ENCODE results near the gene CARMIL1.
"Not testable (repeated sequence)": the region's sequence is repeated elsewhere in the genome, so short reads cannot be mapped to it uniquely, and the experiment has no call there.

Gene CARMIL1

DNA sequence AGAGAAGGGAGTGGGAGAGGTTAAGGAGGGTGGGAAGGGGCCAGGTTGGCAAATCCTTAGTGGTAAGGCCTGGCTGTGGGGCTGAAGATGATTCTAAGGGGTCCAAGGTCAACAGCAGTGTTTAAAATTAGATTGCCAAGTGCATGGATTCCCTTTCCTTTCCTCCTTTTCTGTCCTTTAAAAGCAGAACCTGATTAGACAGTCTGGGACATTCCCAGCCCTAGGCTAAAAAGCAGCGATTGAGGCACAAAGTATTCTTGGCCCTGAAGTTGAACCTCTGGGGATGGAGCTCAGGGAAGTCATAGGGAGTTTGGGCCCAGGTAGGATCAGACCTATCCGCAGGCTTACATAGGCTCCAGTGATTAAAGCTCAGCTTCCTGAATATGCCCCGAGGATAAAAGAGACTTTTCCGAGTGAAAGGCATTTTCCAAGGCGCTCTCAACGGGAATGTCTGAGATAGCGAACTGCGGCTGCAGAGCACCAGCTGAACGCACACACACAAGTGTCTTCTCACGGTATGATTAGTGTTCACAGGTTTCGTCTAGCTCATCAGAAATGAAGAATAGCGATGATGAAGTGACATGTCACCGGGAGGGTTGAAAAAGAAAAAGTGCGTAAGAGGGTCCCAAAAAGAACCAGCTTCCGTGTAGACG lies 787 bp upstream of the CARMIL1 start:
- DNase-seq: no peak

DNA sequence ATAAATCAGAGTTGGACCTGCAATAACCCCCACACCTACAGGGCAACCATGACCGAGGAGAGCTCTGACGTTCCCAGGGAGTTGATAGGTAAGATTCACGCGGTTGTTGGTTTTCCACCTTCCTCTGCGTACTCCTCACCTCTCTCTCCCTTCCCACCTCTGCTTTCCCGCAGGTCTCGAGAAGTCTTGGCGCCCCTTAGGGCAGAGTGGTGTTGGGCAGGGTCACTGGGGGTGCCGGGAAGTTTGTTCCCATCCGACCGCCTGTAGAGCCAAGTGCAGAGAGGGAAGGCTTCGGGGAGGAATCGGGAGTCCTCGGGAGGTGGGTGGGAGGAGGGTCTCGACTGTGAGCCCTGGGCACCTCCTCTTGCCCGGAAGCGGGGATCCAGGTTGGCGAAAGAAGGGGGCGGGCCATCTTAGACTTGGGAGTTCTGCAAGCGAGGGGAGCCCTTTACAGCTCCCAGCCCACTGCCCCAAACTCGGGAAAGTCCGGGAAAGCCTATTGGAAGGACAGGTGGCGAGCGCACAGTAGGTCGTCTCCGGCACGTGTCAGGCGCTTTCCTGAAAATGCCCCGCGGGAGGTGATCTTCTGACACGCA lies 672 bp downstream of the CARMIL1 start:
- no peak for DNase-seq

DNA sequence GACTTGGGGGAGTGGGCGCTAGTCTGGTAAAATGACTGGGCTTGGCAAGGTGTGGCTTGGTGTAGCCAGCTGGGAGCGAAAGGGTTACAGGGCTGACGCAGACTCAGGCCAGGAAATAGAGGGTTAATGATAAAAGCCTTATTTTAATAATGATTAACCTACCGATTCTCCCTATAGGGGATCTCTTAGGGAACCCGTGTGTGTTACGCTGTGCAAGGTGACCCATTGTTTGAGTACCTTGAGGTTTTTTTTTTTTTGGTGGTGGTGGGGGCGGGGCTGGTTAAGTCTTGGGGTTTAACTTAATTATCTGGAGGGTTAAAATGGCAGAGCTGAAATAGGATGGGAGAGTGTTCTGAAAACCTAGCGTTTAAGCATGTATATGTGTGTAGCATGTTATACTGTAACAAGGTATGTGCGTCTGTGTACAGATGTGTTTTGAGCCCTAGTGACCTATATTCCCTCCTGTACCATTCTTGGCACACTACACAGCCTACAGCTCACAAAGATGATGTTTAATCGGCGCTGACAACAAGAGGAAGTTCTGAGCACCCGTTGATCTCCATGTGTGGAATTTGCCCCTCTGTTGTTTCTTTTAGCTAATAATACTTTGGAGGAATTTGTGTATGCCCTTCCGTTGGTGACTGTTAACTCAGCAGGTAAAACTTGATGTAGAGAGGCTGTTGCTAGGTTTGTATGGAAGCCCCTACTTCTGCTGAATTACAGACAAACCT lies 1.3 kb downstream of the CARMIL1 start:
- DNase-seq: no peak

DNA sequence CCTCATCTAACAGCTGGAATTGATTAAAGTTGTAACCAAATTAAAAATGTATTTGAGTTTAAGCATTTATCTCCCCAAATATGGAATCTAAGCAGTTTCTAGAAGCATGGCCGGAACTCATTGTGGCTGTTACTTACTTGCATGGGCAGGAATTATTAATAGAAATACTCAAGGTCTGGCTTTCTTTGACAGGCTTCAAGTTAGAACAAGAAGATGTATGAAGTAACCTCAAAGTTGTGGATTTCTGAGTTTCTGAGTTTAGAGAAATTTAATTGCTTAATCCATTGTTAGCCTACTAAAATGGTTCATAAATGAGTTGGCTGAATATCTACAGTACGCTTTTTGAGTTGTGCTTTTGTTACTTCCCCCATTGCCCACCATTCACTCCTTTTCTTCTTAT lies 7.7 kb downstream of the CARMIL1 start:
- no peak for DNase-seq

DNA sequence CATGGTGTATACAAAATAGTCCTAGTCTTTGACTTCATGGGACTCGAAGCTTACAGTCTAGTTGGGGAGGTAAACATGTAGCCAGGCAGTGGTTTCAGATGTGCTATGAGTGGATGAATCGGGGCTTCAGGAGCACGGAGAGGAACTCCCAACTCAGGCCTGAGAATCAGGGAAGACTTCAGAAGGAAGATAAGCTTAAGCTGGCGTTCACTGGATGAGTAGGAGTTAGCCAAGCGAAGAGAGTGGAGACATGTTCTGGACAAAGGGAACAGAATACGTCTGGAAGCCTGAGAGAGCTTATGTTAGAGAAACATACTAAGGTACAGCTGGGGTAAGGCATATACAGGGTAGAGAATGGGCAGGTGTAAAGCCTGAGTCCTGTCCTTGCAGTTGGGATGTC lies 8.8 kb downstream of the CARMIL1 start:
- no peak for DNase-seq

DNA sequence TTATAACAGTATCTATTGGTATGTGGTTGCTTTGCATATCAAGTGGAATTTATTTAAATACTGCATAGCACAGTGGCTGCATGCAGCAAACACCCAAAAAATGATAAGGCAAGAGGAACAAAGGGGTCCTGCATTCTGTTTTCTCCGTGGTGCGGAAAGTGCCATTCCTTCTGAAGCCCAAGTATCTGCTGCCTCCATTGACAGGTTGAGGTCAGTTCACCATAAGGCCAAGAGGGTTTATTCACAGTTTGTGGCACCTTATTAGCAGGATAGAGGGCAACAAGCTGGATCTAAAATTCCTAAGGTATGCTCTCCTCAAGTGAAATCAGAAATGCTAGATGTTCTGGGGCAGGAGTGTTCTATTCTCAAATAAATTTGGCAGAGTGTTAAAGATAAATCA lies 9.3 kb downstream of the CARMIL1 start:
- DNase-seq: no peak

DNA sequence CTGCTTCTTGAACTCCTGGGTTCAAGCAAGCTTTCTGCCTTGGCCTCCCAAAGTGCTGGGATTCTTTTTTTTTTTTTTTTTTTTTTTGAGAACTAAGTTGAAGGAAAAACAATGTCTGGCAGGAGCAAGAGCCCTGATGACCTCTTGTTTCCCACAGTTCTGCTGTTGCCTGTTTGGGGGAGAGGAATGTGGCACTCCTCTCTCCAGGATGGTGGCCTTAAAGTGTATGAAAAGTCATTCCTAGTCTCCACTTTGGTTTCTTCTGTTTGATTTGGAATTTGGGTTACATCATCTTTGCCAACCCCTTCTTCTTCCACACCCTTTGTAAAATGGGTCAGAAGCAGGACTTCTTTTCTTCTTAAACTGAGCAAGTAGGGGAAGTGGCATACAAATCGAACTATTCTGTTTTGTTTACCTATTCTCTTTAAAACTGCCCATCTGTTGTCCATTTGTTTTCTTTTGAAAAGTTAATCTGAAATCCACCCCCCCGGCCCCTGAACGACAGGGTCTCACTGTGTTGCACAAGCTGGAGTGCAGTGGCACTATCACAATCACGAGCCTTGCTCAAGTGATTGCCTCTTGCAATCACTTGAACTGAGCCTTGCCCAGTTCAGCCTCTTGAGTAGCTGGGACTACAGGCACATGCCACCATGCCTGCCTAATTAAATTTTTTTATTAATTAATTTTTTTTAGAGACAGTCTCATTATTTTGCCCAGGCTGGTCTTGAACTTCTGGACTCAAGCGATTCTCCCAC lies 11.3 kb downstream of the CARMIL1 start:
- no peak for DNase-seq

DNA sequence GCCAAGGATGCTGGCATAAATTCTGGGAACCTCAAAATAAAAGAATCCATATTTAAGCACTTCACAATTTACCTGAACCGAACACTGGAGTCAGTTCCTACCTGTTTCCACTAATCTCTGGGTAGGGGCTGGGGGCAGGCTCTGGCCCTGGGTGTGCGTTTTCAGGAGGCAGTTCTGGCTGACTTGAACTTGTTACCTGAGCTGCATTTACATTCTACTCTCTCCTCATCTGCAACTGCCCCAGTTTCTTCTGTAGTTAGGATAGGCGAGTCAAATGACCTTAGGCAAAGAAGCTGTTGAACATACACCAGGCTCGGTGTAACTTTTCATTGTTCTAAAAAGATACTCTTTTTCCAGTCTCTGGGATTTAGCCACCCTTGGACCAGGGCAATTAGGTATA lies 13.2 kb downstream of the CARMIL1 start:
- DNase-seq: no peak

DNA sequence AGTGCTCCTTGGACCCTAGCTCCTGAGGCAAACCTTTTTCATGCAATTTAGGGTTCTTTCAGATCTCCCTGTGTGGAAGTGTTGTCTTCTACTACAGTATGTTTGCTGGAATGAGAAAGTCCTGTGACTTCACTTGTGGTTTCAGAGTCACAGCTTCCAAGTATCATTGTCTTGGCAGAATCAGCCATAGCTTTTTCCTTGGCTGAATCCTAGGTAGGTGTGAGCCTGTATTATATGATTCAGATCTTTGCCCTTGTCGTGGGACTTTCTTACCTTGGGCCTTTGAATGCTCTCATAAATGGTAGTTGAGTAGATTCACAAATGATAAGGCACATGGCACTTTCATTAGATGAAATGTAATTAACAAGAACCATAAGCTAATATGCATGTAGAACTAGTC lies 16.5 kb downstream of the CARMIL1 start:
- no peak for DNase-seq

DNA sequence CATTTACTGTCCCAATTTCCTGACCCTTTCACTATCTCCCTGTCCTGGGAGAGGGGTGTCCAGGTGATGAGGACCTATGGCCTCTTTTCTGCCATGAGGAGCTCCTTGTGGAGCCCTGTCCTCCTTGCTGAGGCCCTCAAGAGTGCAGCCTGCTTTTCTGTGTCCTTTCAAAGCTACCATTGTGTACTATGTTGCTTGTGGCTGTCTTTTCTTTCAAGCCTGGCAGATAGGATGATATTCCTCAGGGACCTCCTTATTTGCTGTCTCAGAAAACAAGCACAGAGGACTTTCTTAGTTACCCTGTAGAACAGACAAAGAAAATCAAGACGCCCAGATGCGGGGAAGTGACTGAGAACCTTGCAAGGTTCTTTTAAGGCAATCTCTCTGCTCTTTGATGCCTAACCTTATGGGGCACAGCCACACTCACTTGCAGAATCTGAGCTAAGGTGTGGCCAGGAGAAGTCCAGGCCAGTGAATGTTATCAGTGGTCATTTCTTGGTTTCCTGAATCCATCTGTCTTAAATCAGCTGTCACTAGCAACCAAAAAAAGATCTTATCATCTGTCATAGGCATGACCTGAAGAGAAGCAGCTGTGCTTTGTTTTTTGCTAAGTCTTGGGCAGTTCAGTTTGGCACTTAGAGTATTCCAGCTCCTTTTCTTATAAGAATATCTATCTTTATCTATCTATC lies 17.2 kb downstream of the CARMIL1 start:
- no peak for DNase-seq

DNA sequence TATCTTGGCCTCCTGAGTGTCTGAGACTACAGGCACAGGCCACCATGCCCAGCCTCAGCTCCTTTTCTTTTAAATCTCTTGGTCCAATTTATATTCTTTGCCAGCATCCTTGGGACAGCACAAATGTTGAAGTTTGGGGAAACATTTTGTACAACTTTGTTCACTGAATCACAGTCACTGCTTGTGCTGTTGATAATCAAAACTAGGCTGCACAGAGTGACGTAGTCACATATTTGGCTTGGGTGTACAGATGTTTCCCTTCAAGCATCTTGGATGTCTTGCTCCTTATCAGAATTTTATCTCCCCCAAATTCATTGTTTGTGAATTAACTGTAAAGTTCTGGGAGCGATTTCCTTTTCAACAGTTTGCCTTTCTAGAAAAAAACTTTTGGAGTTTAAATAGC lies 17.9 kb downstream of the CARMIL1 start:
- DNase-seq: no peak

DNA sequence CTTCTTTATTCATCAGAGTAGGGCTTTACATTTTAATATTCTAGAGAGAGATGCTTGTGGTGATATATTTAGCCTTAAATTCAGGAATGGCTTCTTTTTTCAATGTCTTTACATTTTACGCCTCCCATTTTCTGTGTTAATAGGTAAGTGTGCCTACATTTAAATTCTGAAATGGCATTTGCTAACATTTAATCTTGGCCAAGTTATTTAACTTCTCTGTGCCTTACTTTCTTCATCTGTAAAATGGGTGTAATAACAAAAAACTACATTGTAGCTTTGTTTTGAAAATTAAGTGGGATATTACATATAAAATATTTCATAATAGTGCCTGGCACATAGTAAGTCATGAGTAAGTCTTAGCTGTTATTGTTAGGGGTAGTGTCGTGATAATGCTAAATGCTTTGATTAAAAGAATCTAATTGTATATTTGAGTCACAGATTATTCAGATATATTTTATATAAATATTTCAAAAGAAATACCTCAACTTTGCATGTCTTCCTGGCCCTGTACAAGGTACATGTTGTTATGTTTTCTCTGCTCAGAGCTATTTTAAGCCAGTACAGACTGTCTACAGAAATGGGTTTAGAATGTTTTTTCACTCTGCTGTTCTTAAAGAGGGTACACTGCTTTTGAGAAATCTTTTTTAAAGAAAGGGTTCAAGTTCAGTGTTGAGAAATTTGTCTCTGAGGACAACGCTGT lies 18.8 kb downstream of the CARMIL1 start:
- DNase-seq: no peak

DNA sequence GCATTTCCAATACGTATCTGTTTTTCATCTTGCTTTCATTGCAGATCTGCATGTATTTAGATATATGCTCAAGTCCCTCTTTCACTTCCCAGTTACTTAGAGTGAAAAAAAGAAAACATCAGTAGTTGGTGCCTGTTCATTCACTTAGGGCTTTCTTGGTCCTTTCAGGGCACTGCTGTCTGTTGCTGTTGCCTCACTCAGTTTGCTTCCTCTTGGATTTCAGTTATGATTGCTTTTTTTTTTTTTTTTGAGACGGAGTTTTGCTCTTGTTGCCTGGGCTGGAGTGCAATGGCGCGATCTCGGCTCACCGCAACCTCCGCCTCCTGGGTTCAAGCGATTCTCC lies 19.3 kb downstream of the CARMIL1 start:
- DNase-seq: not testable (repeated sequence)

DNA sequence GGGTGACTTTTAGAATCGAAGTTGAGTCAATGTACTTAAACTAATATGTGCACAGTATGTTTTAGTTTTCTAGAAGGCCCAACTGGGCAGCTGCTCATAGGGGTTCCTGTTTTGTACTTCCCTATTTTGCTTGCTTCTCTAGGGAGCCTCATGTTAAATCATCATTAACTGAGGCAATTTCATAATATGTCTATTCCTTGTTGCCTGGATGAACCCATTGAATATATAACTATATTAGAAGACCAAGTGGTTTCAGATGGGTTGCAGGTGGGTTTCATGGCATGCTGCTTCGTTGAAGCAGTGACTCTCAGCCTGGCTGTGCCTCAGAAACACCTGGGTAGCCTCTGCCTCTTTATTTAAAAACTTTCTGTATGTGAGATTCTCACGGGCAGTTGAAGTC lies 22.2 kb downstream of the CARMIL1 start:
- peak; percentile 76 for DNase-seq

DNA sequence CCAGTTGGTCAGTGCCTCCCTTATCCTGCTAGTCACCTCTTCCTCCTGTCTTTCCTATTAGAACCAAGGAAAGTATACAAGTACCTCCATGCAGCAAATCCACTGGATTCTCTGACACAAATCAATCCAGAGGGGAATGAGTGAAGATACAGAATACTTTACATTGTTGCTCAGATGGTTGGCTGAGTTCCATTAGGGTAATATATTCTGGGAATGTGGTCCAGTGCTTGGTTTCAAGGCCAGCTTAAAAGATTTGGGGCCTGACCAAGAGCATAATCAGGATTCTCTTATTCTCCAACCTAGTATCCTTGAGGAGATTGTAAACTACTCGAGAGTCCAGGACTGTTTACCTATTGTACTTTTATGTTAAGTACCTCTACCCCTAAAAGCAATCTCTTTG lies 23.0 kb downstream of the CARMIL1 start:
- DNase-seq: no peak

DNA sequence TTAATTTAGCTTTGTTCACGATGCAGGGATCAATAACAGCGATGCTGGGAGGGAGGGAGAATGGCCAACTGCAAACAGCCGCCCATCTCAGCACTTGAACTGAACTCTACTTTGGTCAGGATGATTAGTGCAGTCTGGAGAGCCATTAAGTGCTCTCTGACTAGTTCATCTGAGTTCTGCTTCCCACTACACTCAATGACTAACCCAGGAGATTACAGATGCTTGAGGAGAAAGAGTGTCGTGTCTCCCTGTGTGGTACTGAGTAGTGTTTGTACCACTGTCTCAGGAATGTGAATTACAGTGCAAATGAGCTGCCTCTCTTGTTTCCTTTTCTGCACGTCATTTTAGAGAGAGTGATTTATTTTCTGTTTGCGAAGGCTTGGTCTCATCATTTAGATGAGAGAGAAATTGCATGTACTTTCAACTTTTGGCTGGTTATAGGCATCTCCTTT lies 23.5 kb downstream of the CARMIL1 start:
- DNase-seq: no peak

DNA sequence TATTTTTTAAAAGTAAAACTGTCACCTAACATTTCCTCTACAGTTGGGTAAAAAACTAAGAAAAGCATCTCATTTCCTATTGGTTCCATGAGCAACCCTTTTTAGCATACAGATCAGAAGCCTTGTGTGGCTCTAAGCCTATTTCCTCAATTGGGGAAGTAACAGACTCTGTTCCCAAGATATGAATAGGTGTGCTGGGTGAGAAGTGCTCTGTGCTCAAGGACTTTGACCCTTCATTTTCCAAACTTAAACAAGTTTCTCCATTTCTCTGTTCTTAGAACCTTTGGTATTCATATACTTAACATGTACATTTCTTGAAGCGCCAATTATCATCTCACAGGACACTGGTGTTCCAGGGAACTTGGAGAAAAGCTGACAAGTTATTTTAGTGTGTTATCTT lies 24.1 kb downstream of the CARMIL1 start:
- DNase-seq: no peak

DNA sequence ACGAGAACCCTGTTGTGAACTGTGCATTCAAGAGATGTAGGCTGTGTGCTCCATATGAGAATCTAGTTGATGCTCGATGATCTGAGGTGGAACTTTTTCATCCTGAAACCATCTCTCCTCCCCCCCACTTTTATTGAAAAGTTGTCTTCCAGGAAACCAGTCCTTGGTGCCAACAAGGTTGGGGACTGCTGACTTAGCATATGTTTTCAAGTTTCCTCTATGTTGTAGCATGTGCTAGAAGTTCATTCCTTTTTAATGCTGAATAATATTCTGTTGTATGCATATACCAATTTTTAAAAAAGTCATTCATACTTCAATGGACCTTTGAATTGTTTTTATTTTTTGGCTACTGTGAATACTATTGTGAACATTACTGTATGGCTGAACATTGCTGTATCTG lies 27.2 kb downstream of the CARMIL1 start:
- no peak for DNase-seq

DNA sequence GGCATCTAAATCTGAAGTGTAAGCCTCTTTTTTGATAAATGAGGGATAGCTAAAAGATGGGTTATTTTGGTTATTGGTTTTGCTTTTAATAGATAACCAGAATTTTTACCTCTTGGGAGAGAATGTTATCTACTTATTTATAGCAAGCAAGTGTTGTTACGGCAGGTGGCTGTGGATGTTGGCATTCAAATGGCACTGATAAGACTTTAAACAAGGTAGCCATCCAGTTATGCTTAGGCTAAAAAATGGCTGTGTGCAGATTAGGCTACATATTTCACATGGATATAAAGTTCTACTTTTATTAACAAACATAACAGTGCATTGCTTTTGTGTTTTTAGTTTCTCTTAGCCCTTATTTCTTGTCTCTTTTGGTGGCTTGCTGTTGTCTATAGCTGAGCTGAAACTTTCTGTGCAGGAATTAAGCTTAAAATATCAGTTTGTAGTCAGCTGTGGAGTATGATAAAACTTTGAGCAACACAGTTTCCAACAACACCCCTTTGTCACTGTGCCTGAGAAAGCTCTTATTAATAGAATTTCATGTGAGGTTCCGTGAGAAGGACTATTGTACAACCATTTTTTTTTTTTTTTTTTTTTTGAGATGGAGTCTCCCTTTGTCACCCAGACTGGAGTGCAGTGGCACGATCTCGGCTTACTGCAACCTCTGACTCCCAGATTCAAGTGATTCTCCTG lies 28.8 kb downstream of the CARMIL1 start:
- DNase-seq: no peak

DNA sequence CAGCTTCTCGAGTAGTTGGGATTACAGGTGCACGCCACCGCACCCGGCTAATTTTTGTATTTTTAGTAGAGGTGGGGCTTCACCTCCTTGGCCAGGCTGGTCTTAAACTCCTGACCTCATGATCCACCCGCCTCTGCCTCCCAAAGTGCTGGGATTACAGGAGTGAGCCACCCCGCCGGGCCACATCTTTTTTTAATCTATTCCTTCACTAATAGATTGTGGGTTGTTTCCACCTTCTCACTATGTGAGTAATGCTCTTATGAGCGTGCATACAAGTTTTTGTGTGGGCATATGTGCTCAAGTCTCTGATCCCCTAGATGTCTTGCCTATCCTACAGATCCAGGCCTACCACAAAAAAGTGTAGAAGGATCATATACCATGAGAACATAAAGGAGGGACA lies 30.7 kb downstream of the CARMIL1 start:
- DNase-seq: no peak

DNA sequence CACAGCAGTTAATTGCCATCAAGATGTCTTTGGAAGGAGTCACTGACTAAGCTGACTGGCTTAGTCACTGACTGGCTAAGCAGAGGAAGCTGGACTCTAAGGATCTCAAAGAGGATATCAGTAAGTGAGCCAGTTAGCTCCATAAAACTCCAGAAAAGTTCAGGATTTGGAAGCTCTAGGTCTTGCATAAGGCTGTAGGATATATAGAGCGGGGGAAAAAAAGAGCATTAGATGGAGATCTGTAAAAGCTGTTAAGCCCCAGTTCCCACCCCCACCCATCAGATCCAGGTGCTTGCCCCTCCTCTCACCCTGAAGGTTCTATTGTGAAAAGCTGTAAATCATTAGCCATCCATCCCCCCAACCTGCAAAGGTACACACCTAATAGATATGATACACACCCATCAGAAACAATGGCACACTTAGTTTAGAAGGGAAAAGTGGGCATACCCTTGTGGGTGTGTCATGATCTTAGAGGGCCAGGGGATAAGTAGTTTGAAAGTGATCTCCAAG lies 32.2 kb downstream of the CARMIL1 start:
- DNase-seq: no peak
